ENCODE measurements around the gene EP400.

EP400 gene

GRCh38 chr12:132061641-132062430, 112.1 kb downstream of the EP400 start:
- H3K36me3 Mint-ChIP-seq = peaks cover 93% of the 10 kb centered on the region
- peak overlapping the region; percentile 1 for H3K27ac Mint-ChIP-seq
- H3K4me1 Mint-ChIP-seq = peaks cover 15% of the 10 kb centered on the region
- DNase-seq (ENCODE audit: low spot score in 2 of 2) = no peak
- no peaks in the 10 kb centered on the region for H3K9me3 Mint-ChIP-seq
- no peak for ATAC-seq
- no peak overlapping the region for H3K4me3 Mint-ChIP-seq

GRCh38 chr12:132062481-132062880, 112.7 kb downstream of the EP400 start:
- Mint-ChIP-seq H3K4me3 (no peak overlapping the region), H3K27ac (no peak overlapping the region), H3K36me3 (peaks cover 93% of the 10 kb centered on the region), H3K9me3 (no peaks in the 10 kb centered on the region), H3K4me1 (peaks cover 18% of the 10 kb centered on the region)
- no peak for DNase-seq (ENCODE audit: low spot score in 2 of 2)
- ATAC-seq = no peak

GRCh38 chr12:132063491-132063890, 113.7 kb downstream of the EP400 start:
- Mint-ChIP-seq H3K9me3 (no peaks in the 10 kb centered on the region), H3K4me1 (peaks cover 18% of the 10 kb centered on the region), H3K4me3 (no peak overlapping the region), H3K27ac (peak overlapping the region; percentile 60), H3K36me3 (peaks cover 92% of the 10 kb centered on the region)
- DNase-seq (ENCODE audit: low spot score in 2 of 2) (no peak), ATAC-seq (no peak)

GRCh38 chr12:132064631-132065030, 114.9 kb downstream of the EP400 start:
- Mint-ChIP-seq H3K27ac (peak overlapping the region; percentile 62), H3K36me3 (peaks cover 89% of the 10 kb centered on the region), H3K4me3 (no peak overlapping the region), H3K4me1 (peaks cover 18% of the 10 kb centered on the region), H3K9me3 (no peaks in the 10 kb centered on the region)
- ATAC-seq (no peak), DNase-seq (ENCODE audit: low spot score in 2 of 2) (no peak)

- DNase-seq (ENCODE audit: low spot score in 2 of 2) = no peak
- ATAC-seq = no peak
- Mint-ChIP-seq H3K36me3 (peaks cover 89% of the 10 kb centered on the region), H3K4me3 (no peak overlapping the region), H3K9me3 (no peaks in the 10 kb centered on the region), H3K4me1 (peaks cover 18% of the 10 kb centered on the region), H3K27ac (peak overlapping the region; percentile 62)
Measured at GRCh38 chr12:132065203-132065602, 115.5 kb downstream of the EP400 start.

GRCh38 chr12:132065609-132066344, 116.0 kb downstream of the EP400 start:
- ATAC-seq (peak; percentile 8), DNase-seq (ENCODE audit: low spot score in 2 of 2) (no peak)
- H3K27ac Mint-ChIP-seq = peak overlapping the region; percentile 88
- peaks cover 18% of the 10 kb centered on the region for H3K4me1 Mint-ChIP-seq
- H3K9me3 Mint-ChIP-seq = no peaks in the 10 kb centered on the region
- peaks cover 89% of the 10 kb centered on the region for H3K36me3 Mint-ChIP-seq
- H3K4me3 Mint-ChIP-seq = peak overlapping the region; percentile 55

GRCh38 chr12:132066345-132066685, 116.6 kb downstream of the EP400 start:
- Mint-ChIP-seq H3K36me3 (peaks cover 89% of the 10 kb centered on the region), H3K9me3 (no peaks in the 10 kb centered on the region), H3K4me3 (peak overlapping the region; percentile 55), H3K27ac (peak overlapping the region; percentile 88), H3K4me1 (peaks cover 18% of the 10 kb centered on the region)
- DNase-seq (ENCODE audit: low spot score in 2 of 2) (no peak), ATAC-seq (peak; percentile 55)

- H3K4me1 Mint-ChIP-seq = peaks cover 18% of the 10 kb centered on the region
- H3K9me3 Mint-ChIP-seq = no peaks in the 10 kb centered on the region
- H3K4me3 Mint-ChIP-seq = peak overlapping the region; percentile 55
- H3K36me3 Mint-ChIP-seq = peaks cover 89% of the 10 kb centered on the region
- ATAC-seq (no peak), DNase-seq (ENCODE audit: low spot score in 2 of 2) (no peak)
- H3K27ac Mint-ChIP-seq = peak overlapping the region; percentile 88
Measured at GRCh38 chr12:132066749-132067148, 117.0 kb downstream of the EP400 start.

- Mint-ChIP-seq H3K27ac (peak overlapping the region; percentile 72), H3K36me3 (peaks cover 92% of the 10 kb centered on the region), H3K4me3 (no peak overlapping the region), H3K4me1 (peaks cover 18% of the 10 kb centered on the region), H3K9me3 (no peaks in the 10 kb centered on the region)
- no peak for DNase-seq (ENCODE audit: low spot score in 2 of 2)
- ATAC-seq = no peak
Measured at GRCh38 chr12:132067182-132067581, 117.4 kb downstream of the EP400 start.

GRCh38 chr12:132068250-132068649, 118.5 kb downstream of the EP400 start:
- H3K4me3 Mint-ChIP-seq = no peak overlapping the region
- no peaks in the 10 kb centered on the region for H3K9me3 Mint-ChIP-seq
- no peak for DNase-seq (ENCODE audit: low spot score in 2 of 2)
- ATAC-seq = no peak
- H3K27ac Mint-ChIP-seq = no peak overlapping the region
- peaks cover 18% of the 10 kb centered on the region for H3K4me1 Mint-ChIP-seq
- peaks cover 92% of the 10 kb centered on the region for H3K36me3 Mint-ChIP-seq

- Mint-ChIP-seq H3K27ac (no peak overlapping the region), H3K4me1 (peaks cover 22% of the 10 kb centered on the region), H3K36me3 (peaks cover 94% of the 10 kb centered on the region), H3K4me3 (no peak overlapping the region), H3K9me3 (no peaks in the 10 kb centered on the region)
- DNase-seq (ENCODE audit: low spot score in 2 of 2) (no peak), ATAC-seq (no peak)
Measured at GRCh38 chr12:132069336-132069985, 119.7 kb downstream of the EP400 start.

- Mint-ChIP-seq H3K36me3 (peaks cover 94% of the 10 kb centered on the region), H3K4me3 (no peak overlapping the region), H3K9me3 (no peaks in the 10 kb centered on the region)
Measured at GRCh38 chr12:132070298-132070697, 120.6 kb downstream of the EP400 start.

GRCh38 chr12:132071040-132071810, 121.5 kb downstream of the EP400 start:
- Mint-ChIP-seq H3K9me3 (no peaks in the 10 kb centered on the region), H3K27ac (peak overlapping the region; percentile 35)

More at GRCh38 chr12:132070298-132070697, 120.6 kb downstream of the EP400 start:
- peak overlapping the region; percentile 21 for H3K27ac Mint-ChIP-seq
- H3K4me1 Mint-ChIP-seq = peaks cover 18% of the 10 kb centered on the region
- ATAC-seq = no peak
- DNase-seq (ENCODE audit: low spot score in 2 of 2) = no peak

GRCh38 chr12:132071830-132072384, 122.2 kb downstream of the EP400 start:
- H3K36me3 Mint-ChIP-seq = peaks cover 96% of the 10 kb centered on the region
- H3K4me3 Mint-ChIP-seq = no peak overlapping the region
- no peaks in the 10 kb centered on the region for H3K9me3 Mint-ChIP-seq
- ATAC-seq (peak; percentile 31), DNase-seq (ENCODE audit: low spot score in 2 of 2) (no peak)
- H3K27ac Mint-ChIP-seq = peak overlapping the region; percentile 35
- H3K4me1 Mint-ChIP-seq = peaks cover 8% of the 10 kb centered on the region

More at GRCh38 chr12:132071040-132071810, 121.5 kb downstream of the EP400 start:
- Mint-ChIP-seq H3K4me1 (peaks cover 14% of the 10 kb centered on the region), H3K4me3 (no peak overlapping the region), H3K36me3 (peaks cover 96% of the 10 kb centered on the region)
- ATAC-seq (no peak), DNase-seq (ENCODE audit: low spot score in 2 of 2) (no peak)

Measured in stimulated activated effector memory CD8-positive, alpha-beta T cell treated with anti-CD3 and anti-CD28 coated beads, Interleukin-12 subunit alpha, Interleukin-12 subunit beta, amount 100 ng/mL, for 72 hours (primary cell).